Gastrocnemius medialis (tissue), 4 donors: Measurements from ENCODE around the gene TBC1D2. TPM values are rescaled to one million over a fixed set of nuclear protein-coding genes. Genes with fewer than 3 reads are reported as not detected.

Experiments used
- ATAC-seq, 2 donors: fragments of 150-250 bp; one replicate each; pipeline ENCODE4 v1.9.1; 2016
- DNase-seq, 2 donors: peaks; one replicate each; pipeline ENCODE4 v3.0.0-alpha.2; 2019
- H3K27ac ChIP-seq, 4 donors: fragments of 200-600 bp; sonication (generic); 1 replicate in 1 of 4; 2 replicates in 3 of 4; pipeline ENCODE4 v1.5.1; 2016 to 2018; ENCODE audit warnings: mild to moderate bottlenecking in 2 of 4, moderate library complexity in 1 of 4
- H3K27me3 ChIP-seq, 3 donors: fragments of 200-600 bp; sonication (generic) in 2 of 3; 1 replicate in 1 of 3; 2 replicates in 2 of 3; pipeline versions ENCODE4 v1.5.1 to v1.6.0; 2016 to 2019; ENCODE audit warnings: mild to moderate bottlenecking in 1 of 3, moderate library complexity in 1 of 3
- H3K36me3 ChIP-seq, 2 donors: fragments of 200-600 bp; sonication (generic) in 1 of 2; one replicate each; pipeline ENCODE4 v1.5.1; 2017 to 2018
- H3K4me1 ChIP-seq, 2 donors: fragments of 200-600 bp; sonication (generic) in 1 of 2; one replicate each; pipeline ENCODE4 v1.5.1; 2016 to 2017; ENCODE audit warnings: mild to moderate bottlenecking in 2 of 2
- H3K4me3 ChIP-seq, 4 donors: fragments of 200-600 bp; sonication (generic) in 3 of 4; 1 replicate in 1 of 4; 2 replicates in 3 of 4; pipeline ENCODE4 v1.5.1; 2016 to 2019; ENCODE audit warnings: mild to moderate bottlenecking in 2 of 4
- H3K9me3 ChIP-seq, 3 donors: fragments of 200-600 bp; sonication (generic) in 2 of 3; 1 replicate in 1 of 3; 2 replicates in 2 of 3; pipeline ENCODE4 v1.5.1; 2016 to 2019
- POLR2A ChIP-seq, 2 donors: fragments of 450-650 bp; IDR thresholded peaks; one replicate each; pipeline ENCODE4 v1.6.1; 2017; ENCODE audit warnings: antibody characterized with exemption in 2 of 2, mild to moderate bottlenecking in 2 of 2, moderate library complexity in 2 of 2
- in situ Hi-C, 4 donors: fragments of 200-750 bp; cut with MboI; loops; one replicate each; pipeline versions ENCODE4 v1.15.0 to v1.8.0; 2017; ENCODE audit warnings: low sequenced_read_pairs in 4 of 4
- intact Hi-C: fragments of 100-400 bp; cut with DNase I; formaldehyde crosslinking; loops from one replicate; pipeline ENCODE4 v1.15.1; 2023; ENCODE audit warnings: low total_unique reads
- total RNA-seq, 4 donors: library from RNA; depleted of rRNA; stranded (reverse); fragments of >200 nt; gene quantifications; one replicate each; pipeline versions ENCODE4 v1.1.0 to v1.2.3, GENCODE V29; 2016
- TF ChIP-seq, protein P1 (sequence below), 5 experiments: fragments of 450-650 bp in 3 of 5; fragments of 200-600 bp in 2 of 5; sonication (generic) in 2 of 5; IDR thresholded peaks in 4 of 5; conservative IDR thresholded peaks in 1 of 5; 1 replicate in 4 of 5; 2 replicates in 1 of 5; pipeline ENCODE4 v1.5.1; 2016 to 2019; ENCODE audit warnings: antibody characterized with exemption in 5 of 5, mild to moderate bottlenecking in 3 of 5, moderate library complexity in 3 of 5

TBC1D2 gene
- total RNA-seq, 4 donors from 2014 or later: 0.66 to 2.9 (median 1.6) TPM

DNA sequence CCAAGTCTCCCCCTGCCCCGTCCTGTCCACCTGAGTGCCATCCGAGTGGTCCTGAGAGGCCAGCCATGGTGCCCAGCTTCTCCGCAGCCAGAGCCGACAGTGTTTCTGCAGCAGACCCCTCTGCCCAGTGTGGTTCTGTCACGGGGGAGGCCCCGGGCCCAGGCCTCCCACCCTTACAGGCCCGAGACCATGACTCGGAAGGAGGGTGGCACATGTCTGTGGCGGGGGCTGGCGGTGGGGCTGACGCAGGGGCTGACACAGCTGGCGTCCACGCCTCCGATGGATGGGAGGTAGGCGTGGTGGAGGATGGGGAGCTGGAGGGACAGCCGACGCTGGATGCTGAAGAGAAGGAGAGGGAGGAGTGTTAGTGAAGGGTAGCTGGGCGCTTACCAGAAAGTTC lies 35.0 kb upstream of the TBC1D2 start:
- ATAC-seq: no peak
- Histone ChIP-seq H3K4me1 (no peaks in the 10 kb centered on the region), H3K4me3 (no peak overlapping the region), H3K9me3 (no peaks in the 10 kb centered on the region), H3K27ac (no peak overlapping the region), H3K36me3 (no peaks in the 10 kb centered on the region), H3K27me3 (no peaks in the 10 kb centered on the region)
- in situ Hi-C loops (no loop called here), intact Hi-C loops (no loop called here)
- DNase-seq: no peak
- TF ChIP-seq POLR2A (IDR thresholded peaks at IDR 0.05): no peak
- TF ChIP-seq, protein P1, sequence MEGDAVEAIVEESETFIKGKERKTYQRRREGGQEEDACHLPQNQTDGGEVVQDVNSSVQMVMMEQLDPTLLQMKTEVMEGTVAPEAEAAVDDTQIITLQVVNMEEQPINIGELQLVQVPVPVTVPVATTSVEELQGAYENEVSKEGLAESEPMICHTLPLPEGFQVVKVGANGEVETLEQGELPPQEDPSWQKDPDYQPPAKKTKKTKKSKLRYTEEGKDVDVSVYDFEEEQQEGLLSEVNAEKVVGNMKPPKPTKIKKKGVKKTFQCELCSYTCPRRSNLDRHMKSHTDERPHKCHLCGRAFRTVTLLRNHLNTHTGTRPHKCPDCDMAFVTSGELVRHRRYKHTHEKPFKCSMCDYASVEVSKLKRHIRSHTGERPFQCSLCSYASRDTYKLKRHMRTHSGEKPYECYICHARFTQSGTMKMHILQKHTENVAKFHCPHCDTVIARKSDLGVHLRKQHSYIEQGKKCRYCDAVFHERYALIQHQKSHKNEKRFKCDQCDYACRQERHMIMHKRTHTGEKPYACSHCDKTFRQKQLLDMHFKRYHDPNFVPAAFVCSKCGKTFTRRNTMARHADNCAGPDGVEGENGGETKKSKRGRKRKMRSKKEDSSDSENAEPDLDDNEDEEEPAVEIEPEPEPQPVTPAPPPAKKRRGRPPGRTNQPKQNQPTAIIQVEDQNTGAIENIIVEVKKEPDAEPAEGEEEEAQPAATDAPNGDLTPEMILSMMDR (IDR thresholded peaks at IDR 0.05 in 4 of 5, conservative IDR thresholded peaks at IDR 0.05 in 1 of 5): no peak

DNA sequence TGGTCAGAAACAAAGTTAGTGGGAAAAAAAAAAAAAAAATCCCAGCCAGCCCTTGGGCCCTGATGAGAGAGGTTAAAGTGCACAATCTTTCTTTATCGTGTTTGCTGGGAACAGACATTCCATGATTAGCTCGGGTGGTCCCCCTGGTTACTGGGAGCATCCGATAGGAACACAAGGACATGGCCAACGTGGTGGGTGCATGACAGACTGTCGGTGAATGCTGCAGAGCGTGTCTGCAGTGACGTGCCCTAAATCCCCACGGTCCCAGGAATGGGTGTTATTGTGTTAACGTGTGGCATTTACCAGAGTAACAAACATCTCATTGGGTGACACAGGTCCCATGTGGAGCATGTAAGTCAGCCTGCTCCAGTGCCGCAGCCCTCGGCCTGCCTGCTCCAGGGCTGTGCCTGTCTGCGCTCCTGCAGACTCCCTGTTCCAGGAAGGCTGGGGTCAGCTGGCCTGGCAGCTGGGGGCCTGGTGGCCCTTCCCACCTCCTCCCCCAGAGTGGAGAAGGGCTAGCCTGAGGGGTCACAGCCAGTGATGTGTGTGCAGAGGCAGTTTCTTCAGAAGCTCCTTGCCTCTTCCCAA lies 34.3 kb upstream of the TBC1D2 start:
- no peak for ATAC-seq
- no peak for TF ChIP-seq POLR2A (IDR thresholded peaks at IDR 0.05)

DNA sequence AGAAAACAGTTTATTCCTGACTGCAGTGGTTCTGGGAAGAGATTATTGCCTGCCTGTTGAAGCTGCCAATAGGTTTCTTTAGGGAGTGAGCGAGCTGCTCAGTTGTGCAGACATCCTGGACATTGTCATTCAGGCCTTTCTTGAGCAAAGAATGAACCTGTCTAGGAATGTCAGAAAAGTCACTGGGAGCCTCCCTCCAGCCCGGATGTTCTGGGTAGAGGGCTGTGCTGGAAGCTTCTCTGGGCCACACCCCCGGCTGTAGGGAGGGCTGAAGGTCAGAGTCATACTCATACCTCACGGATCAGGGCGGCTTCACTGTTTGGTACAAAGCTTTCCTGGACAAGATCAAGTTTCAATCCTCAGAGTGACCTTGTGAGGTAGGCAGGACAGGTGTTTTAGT lies 33.4 kb upstream of the TBC1D2 start:
- Histone ChIP-seq H3K9me3 (no peaks in the 10 kb centered on the region), H3K27me3 (no peaks in the 10 kb centered on the region), H3K36me3 (no peaks in the 10 kb centered on the region), H3K4me1 (no peaks in the 10 kb centered on the region), H3K4me3 (no peak overlapping the region), H3K27ac (no peak overlapping the region)
- no peak for DNase-seq
- TF ChIP-seq POLR2A (IDR thresholded peaks at IDR 0.05): no peak
- TF ChIP-seq, protein P1 (IDR thresholded peaks at IDR 0.05 in 4 of 5, conservative IDR thresholded peaks at IDR 0.05 in 1 of 5): no peak
- in situ Hi-C loops: no loop called here
- intact Hi-C loops: no loop called here
- ATAC-seq: no peak

More for the DNA sequence above, 34.3 kb upstream of the TBC1D2 start:
- DNase-seq: no peak
- H3K9me3 ChIP-seq: no peaks in the 10 kb centered on the region
- H3K4me1 ChIP-seq: no peaks in the 10 kb centered on the region
- intact Hi-C loops: no loop called here
- H3K36me3 ChIP-seq: no peaks in the 10 kb centered on the region
- in situ Hi-C loops: no loop called here
- H3K4me3 ChIP-seq: no peak overlapping the region
- H3K27me3 ChIP-seq: no peaks in the 10 kb centered on the region
- no peak overlapping the region for H3K27ac ChIP-seq

DNA sequence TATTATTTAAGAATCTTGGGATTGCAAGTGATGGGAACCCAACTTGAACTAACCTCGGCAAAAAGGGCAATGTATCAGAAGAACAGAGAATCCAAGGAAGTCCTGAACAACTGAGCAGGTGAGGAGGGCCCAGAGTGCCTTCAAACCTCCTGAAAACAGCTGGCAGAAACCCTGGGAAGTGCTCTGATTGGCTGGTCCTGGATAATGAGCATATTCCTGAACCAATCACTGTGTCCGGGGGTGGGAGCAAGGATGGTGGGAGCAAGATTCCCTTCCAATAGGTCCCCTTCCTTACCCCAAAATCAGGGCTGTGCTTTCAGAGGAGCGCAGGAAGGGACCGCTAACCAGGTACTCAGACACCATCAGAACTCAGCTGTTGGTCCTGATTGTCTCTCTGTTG lies 31.9 kb upstream of the TBC1D2 start:
- intact Hi-C loops (no loop called here), in situ Hi-C loops (no loop called here)
- TF ChIP-seq POLR2A (IDR thresholded peaks at IDR 0.05): no peak
- TF ChIP-seq, protein P1 (IDR thresholded peaks at IDR 0.05 in 4 of 5, conservative IDR thresholded peaks at IDR 0.05 in 1 of 5): no peak
- Histone ChIP-seq H3K4me3 (no peak overlapping the region), H3K27me3 (no peaks in the 10 kb centered on the region), H3K4me1 (no peaks in the 10 kb centered on the region), H3K9me3 (no peaks in the 10 kb centered on the region), H3K36me3 (no peaks in the 10 kb centered on the region), H3K27ac (no peak overlapping the region)
- DNase-seq (no peak), ATAC-seq (no peak)

DNA sequence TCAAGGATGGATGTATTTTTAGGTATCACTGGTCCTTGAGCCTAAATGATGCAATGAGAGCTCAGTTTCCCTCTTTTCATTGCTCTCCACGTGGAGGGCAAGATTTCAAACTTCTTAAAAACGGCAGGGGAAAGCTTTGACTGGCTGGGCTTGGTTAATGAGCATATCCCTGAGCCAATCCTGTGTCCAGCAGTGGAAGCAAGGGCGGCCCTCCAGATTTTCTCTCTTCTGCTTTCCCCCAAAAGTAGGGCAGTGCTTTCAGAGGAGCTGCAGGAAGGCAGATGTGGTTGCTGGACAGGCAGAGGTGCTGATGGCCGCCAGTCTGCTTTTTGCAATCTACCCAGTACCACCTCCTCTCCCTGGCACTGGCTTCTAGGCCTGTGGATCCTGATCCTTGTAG lies 30.0 kb upstream of the TBC1D2 start:
- Histone ChIP-seq H3K27ac (no peak overlapping the region), H3K27me3 (peaks cover 0 to 1% (median 0%) of the 10 kb centered on the region in 3 donors), H3K4me3 (no peak overlapping the region), H3K9me3 (no peaks in the 10 kb centered on the region), H3K36me3 (no peaks in the 10 kb centered on the region), H3K4me1 (no peaks in the 10 kb centered on the region)
- in situ Hi-C loops (no loop called here), intact Hi-C loops (no loop called here)
- TF ChIP-seq, protein P1 (IDR thresholded peaks at IDR 0.05 in 4 of 5, conservative IDR thresholded peaks at IDR 0.05 in 1 of 5): no peak
- no peak for TF ChIP-seq POLR2A (IDR thresholded peaks at IDR 0.05)
- no peak for ATAC-seq
- no peak for DNase-seq
